SK-N-SH (cell line): ENCODE results near the gene NOSTRIN. TPM values are rescaled to one million over a fixed set of nuclear protein-coding genes. Genes with fewer than 3 reads are reported as not detected.

Source experiments
- CTCF ChIA-PET: fragments of 300-600, 350-600 bp; formaldehyde crosslinking; extraction: SDS; loops from one replicate; lab custom pipeline; 2021; lab: Yijun Ruan, JAX
- POLR2A ChIA-PET: fragments of 350-600 bp; sonication (Branson Sonifier 250); formaldehyde crosslinking; extraction: SDS; loops from one replicate; lab custom pipeline; 2020; ENCODE audit warnings: antibody characterized with exemption, inconsistent platforms; lab: Yijun Ruan, JAX
- DNase-seq: peaks from one replicate; pipeline ENCODE4 v3.0.0; 2012
- H2AFZ ChIP-seq: fragments of 200-600 bp; sonication (generic); 2 replicates; pipeline ENCODE4 v1.8.1; 2016; ENCODE audit warnings: antibody characterized with exemption, mild to moderate bottlenecking, low read depth
- H3F3A ChIP-seq: fragments of 200-600 bp; sonication (generic); replicated peaks from 2 replicates; pipeline ENCODE3; 2016; ENCODE audit warnings: antibody characterized with exemption, mild to moderate bottlenecking; ENCODE audit not compliant: insufficient read depth
- H3K27ac ChIP-seq, 2 experiments: fragments of 200-500 bp in 1 of 2; fragments of 200-600 bp in 1 of 2; sonication (Bioruptor generic) in 1 of 2; sonication (generic), shearing (Covaris generic) in 1 of 2; 2 replicates each; pipeline versions ENCODE4 v1.5.1 to v1.6.1; 2014 to 2016; ENCODE audit warnings: low read depth in 2 of 2, inconsistent platforms in 1 of 2, low read length in 1 of 2, mild to moderate bottlenecking in 1 of 2, mixed read lengths in 1 of 2
- H3K27me3 ChIP-seq: fragments of 200-600 bp; sonication (generic), shearing (Covaris generic); 2 replicates; pipeline ENCODE4 v1.6.1; 2016; ENCODE audit warnings: mixed run types; ENCODE audit not compliant: insufficient read depth
- H3K36me3 ChIP-seq, 2 experiments: fragments of 200-500 bp in 1 of 2; fragments of 200-600 bp in 1 of 2; sonication (Bioruptor generic) in 1 of 2; sonication (generic) in 1 of 2; replicated peaks in 1 of 2; 2 replicates each; pipeline versions ENCODE3 to v1.5.1; 2014 to 2016; ENCODE audit warnings: low read length in 1 of 2, mild to moderate bottlenecking in 1 of 2; ENCODE audit not compliant: insufficient read depth in 2 of 2, control insufficient read depth in 1 of 2
- H3K4me1 ChIP-seq, 2 experiments: fragments of 200-500 bp in 1 of 2; fragments of 200-600 bp in 1 of 2; sonication (Bioruptor generic) in 1 of 2; sonication (generic), shearing (Covaris generic) in 1 of 2; 2 replicates each; pipeline versions ENCODE4 v1.5.1 to v1.6.1; 2014 to 2016; ENCODE audit warnings: low read depth in 1 of 2, low read length in 1 of 2, mixed run types in 1 of 2; ENCODE audit not compliant: insufficient read depth in 2 of 2, control insufficient read depth in 1 of 2
- H3K4me2 ChIP-seq: fragments of 200-600 bp; sonication (generic), shearing (Covaris generic); 2 replicates; pipeline ENCODE4 v1.6.1; 2017; ENCODE audit warnings: mixed run types
- H3K4me3 ChIP-seq, 2 experiments: fragments of 200-500 bp in 1 of 2; fragments of 200-600 bp in 1 of 2; sonication (Bioruptor generic) in 1 of 2; sonication (generic), shearing (Covaris generic) in 1 of 2; 2 replicates each; pipeline versions ENCODE4 v1.5.1 to v1.8.1; 2014 to 2016; ENCODE audit warnings: low read depth in 2 of 2, inconsistent platforms in 1 of 2, low read length in 1 of 2, mild to moderate bottlenecking in 1 of 2, mixed read lengths in 1 of 2, moderate library complexity in 1 of 2
- H3K79me2 ChIP-seq: fragments of 200-600 bp; sonication (generic); 2 replicates; pipeline ENCODE4 v1.8.1; 2017; ENCODE audit warnings: mild to moderate bottlenecking; ENCODE audit not compliant: insufficient read depth
- H3K9ac ChIP-seq: fragments of 200-600 bp; sonication (generic); 2 replicates; pipeline ENCODE4 v1.6.1; 2017; ENCODE audit warnings: mixed run types
- H3K9me2 ChIP-seq: fragments of 200-600 bp; sonication (generic); 2 replicates; pipeline ENCODE4 v1.6.1; 2017; ENCODE audit warnings: mixed run types
- H3K9me3 ChIP-seq: fragments of 200-600 bp; sonication (generic); 2 replicates; pipeline ENCODE4 v1.6.1; 2017; ENCODE audit warnings: mixed run types, mild to moderate bottlenecking, moderate library complexity
- H4K20me1 ChIP-seq: fragments of 200-600 bp; sonication (generic); 2 replicates; pipeline ENCODE4 v1.6.1; 2017; ENCODE audit warnings: mild to moderate bottlenecking, mixed run types; ENCODE audit not compliant: insufficient read depth
- EP300 ChIP-seq, 2 experiments: IDR thresholded peaks; 2 replicates each; pipeline versions ENCODE4 v1.4.0 to v1.6.1; 2012; ENCODE audit warnings: borderline replicate concordance in 1 of 2, low read depth in 1 of 2, low read length in 1 of 2
- EZH2phosphoT487 ChIP-seq: fragments of 200-600 bp; sonication (generic); IDR thresholded peaks from 2 replicates; pipeline ENCODE4 v1.6.1; 2017; ENCODE audit warnings: low read depth, mixed run types, mild to moderate bottlenecking, antibody characterized with exemption, moderate library complexity, borderline replicate concordance
- FOSL2 ChIP-seq: IDR thresholded peaks from 2 replicates; pipeline ENCODE4 v1.4.0; 2012; ENCODE audit warnings: low read depth, mild to moderate bottlenecking, moderate library complexity, borderline replicate concordance
- FOXM1 ChIP-seq: IDR thresholded peaks from 2 replicates; pipeline ENCODE4 v1.4.0; 2012; ENCODE audit warnings: low read depth, mild to moderate bottlenecking
- GABPA ChIP-seq: IDR thresholded peaks from 2 replicates; pipeline ENCODE4 v1.4.0; 2012; ENCODE audit warnings: low read depth, mild to moderate bottlenecking
- JUND ChIP-seq: IDR thresholded peaks from 2 replicates; pipeline ENCODE4 v1.4.0; 2012
- MEF2A ChIP-seq: IDR thresholded peaks from 2 replicates; pipeline ENCODE4 v1.4.0; 2012; ENCODE audit warnings: low read depth, borderline replicate concordance
- MXI1 ChIP-seq: IDR thresholded peaks from 2 replicates; pipeline ENCODE4 v1.6.1; 2012; ENCODE audit warnings: mild to moderate bottlenecking, low read depth, low read length, improper control_type of control experiment
- NRF1 ChIP-seq: IDR thresholded peaks from 2 replicates; pipeline ENCODE4 v1.6.1; 2012; ENCODE audit warnings: low read depth, mild to moderate bottlenecking, low read length
- RAD21 ChIP-seq: IDR thresholded peaks from 2 replicates; pipeline ENCODE4 v1.6.1; 2012; ENCODE audit warnings: mild to moderate bottlenecking, low read length
- RCOR1 ChIP-seq: fragments of 150-350 bp; IDR thresholded peaks from 2 replicates; pipeline ENCODE4 v1.6.1; 2017; ENCODE audit warnings: antibody characterized with exemption, low read length
- RFX5 ChIP-seq: IDR thresholded peaks from 2 replicates; pipeline ENCODE4 v1.6.1; 2012; ENCODE audit warnings: mild to moderate bottlenecking, improper control_type of control experiment, low read length
- SIN3A ChIP-seq: IDR thresholded peaks from 2 replicates; pipeline ENCODE4 v1.6.1; 2012; ENCODE audit warnings: low read depth, mild to moderate bottlenecking, low read length, moderate library complexity, borderline replicate concordance
- SMC3 ChIP-seq: IDR thresholded peaks from 2 replicates; pipeline ENCODE4 v1.6.1; 2012; ENCODE audit warnings: low read depth, low read length, improper control_type of control experiment
- USF2 ChIP-seq: fragments of 150-350 bp; IDR thresholded peaks from 2 replicates; pipeline ENCODE4 v1.6.1; 2017; ENCODE audit warnings: antibody characterized with exemption, low read length, low read depth, borderline replicate concordance
- YY1 ChIP-seq: IDR thresholded peaks from 2 replicates; pipeline ENCODE4 v1.4.0; 2012; ENCODE audit warnings: low read depth, mild to moderate bottlenecking
- WGBS: methylation state at CpG from one replicate; pipeline ENCODE4 v1.1.6; 2017; ENCODE audit warnings: low lambda C conversion rate; 5-methylcytosine and 5-hydroxymethylcytosine counted together
- polyA plus RNA-seq, 3 experiments: library from polyadenylated mRNA; depleted of rRNA; stranded (reverse); fragments of >200 nt; gene quantifications; 2 replicates each; pipeline ENCODE4 v1.2.3, GENCODE V29; 2012
- TF ChIP-seq, protein P1 (sequence below): fragments of 200-600 bp; sonication (generic); IDR thresholded peaks from 2 replicates; pipeline ENCODE4 v1.6.1; 2017; ENCODE audit warnings: antibody characterized with exemption, mild to moderate bottlenecking, moderate library complexity
- TF ChIP-seq, protein P2 (sequence below): fragments of 150-350 bp; IDR thresholded peaks from 2 replicates; pipeline ENCODE4 v1.6.1; 2016; ENCODE audit warnings: mild to moderate bottlenecking, low read depth, low read length

Gene NOSTRIN
- polyA plus RNA-seq, 1 of the 3 experiments (the other 2 are of a cell fraction): not detected

GRCh38 chr2:168903888-168904287, 101.5 kb downstream of the NOSTRIN start:
- H3K4me1 ChIP-seq: no peaks in the 10 kb centered on the region
- no peaks in the 10 kb centered on the region for H3K9me3 ChIP-seq
- H2AFZ ChIP-seq: no peak overlapping the region
- CTCF ChIA-PET: no interaction called here
- no peak overlapping the region for H3K9ac ChIP-seq
- 63% methylated on average over 2 of the region's 2 CpGs for WGBS
- TF ChIP-seq, protein P1, sequence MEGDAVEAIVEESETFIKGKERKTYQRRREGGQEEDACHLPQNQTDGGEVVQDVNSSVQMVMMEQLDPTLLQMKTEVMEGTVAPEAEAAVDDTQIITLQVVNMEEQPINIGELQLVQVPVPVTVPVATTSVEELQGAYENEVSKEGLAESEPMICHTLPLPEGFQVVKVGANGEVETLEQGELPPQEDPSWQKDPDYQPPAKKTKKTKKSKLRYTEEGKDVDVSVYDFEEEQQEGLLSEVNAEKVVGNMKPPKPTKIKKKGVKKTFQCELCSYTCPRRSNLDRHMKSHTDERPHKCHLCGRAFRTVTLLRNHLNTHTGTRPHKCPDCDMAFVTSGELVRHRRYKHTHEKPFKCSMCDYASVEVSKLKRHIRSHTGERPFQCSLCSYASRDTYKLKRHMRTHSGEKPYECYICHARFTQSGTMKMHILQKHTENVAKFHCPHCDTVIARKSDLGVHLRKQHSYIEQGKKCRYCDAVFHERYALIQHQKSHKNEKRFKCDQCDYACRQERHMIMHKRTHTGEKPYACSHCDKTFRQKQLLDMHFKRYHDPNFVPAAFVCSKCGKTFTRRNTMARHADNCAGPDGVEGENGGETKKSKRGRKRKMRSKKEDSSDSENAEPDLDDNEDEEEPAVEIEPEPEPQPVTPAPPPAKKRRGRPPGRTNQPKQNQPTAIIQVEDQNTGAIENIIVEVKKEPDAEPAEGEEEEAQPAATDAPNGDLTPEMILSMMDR: no peak
- TF ChIP-seq YY1: no peak
- no peak for TF ChIP-seq JUND
- no peak for TF ChIP-seq SIN3A
- TF ChIP-seq RFX5: no peak
- TF ChIP-seq FOXM1: no peak
- TF ChIP-seq MEF2A: no peak
- no peak for TF ChIP-seq RCOR1
- TF ChIP-seq GABPA: no peak
- TF ChIP-seq NRF1: no peak
- POLR2A ChIA-PET: no interaction called here
- H3K27ac ChIP-seq: no peak overlapping the region
- H3K79me2 ChIP-seq: no peaks in the 10 kb centered on the region
- H3K36me3 ChIP-seq: no peaks in the 10 kb centered on the region
- no peak overlapping the region for H3K4me3 ChIP-seq
- H3F3A ChIP-seq: no peaks in the 10 kb centered on the region
- H3K4me2 ChIP-seq: no peak overlapping the region
- DNase-seq: no peak
- no peaks in the 10 kb centered on the region; the same call in 1 of the 2 replicates for H3K27me3 ChIP-seq
- H3K9me2 ChIP-seq: no peaks in the 10 kb centered on the region
- H4K20me1 ChIP-seq: no peaks in the 10 kb centered on the region

GRCh38 chr2:168904358-168904757, 101.9 kb downstream of the NOSTRIN start:
- DNase-seq: no peak
- WGBS: 65% methylated on average over 3 of the region's 3 CpGs
- no peaks in the 10 kb centered on the region for H3F3A ChIP-seq
- no peak overlapping the region for H3K4me3 ChIP-seq
- ChIA-PET CTCF (no interaction called here), POLR2A (no interaction called here)
- no peak overlapping the region for H3K9ac ChIP-seq
- H3K4me1 ChIP-seq: no peaks in the 10 kb centered on the region
- H3K36me3 ChIP-seq: no peaks in the 10 kb centered on the region
- no peaks in the 10 kb centered on the region for H3K9me2 ChIP-seq
- no peaks in the 10 kb centered on the region; the same call in 1 of the 2 replicates for H3K27me3 ChIP-seq
- TF ChIP-seq FOSL2 (no peak), EP300 (IDR thresholded peaks at IDR 0.05; ENCODE audit: borderline replicate concordance in 1 of 2, low read depth in 1 of 2, low read length in 1 of 2) (no peak), EZH2phosphoT487 (no peak), NRF1 (no peak), MXI1 (no peak), SMC3 (no peak), RAD21 (no peak), YY1 (no peak), USF2 (no peak)
- TF ChIP-seq, protein P2, sequence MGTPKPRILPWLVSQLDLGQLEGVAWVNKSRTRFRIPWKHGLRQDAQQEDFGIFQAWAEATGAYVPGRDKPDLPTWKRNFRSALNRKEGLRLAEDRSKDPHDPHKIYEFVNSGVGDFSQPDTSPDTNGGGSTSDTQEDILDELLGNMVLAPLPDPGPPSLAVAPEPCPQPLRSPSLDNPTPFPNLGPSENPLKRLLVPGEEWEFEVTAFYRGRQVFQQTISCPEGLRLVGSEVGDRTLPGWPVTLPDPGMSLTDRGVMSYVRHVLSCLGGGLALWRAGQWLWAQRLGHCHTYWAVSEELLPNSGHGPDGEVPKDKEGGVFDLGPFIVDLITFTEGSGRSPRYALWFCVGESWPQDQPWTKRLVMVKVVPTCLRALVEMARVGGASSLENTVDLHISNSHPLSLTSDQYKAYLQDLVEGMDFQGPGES: no peak
- TF ChIP-seq, protein P1: no peak
- H3K27ac ChIP-seq: no peak overlapping the region
- no peak overlapping the region for H2AFZ ChIP-seq
- H3K9me3 ChIP-seq: no peaks in the 10 kb centered on the region
- no peaks in the 10 kb centered on the region for H3K79me2 ChIP-seq
- no peaks in the 10 kb centered on the region for H4K20me1 ChIP-seq
- no peak overlapping the region for H3K4me2 ChIP-seq
